Smooth muscle cell of the brain vasculature (primary cell): ENCODE data around the gene FKBP10.

ENCODE experiments used
- DNase-seq: peaks from one replicate; pipeline ENCODE4 v3.0.0-alpha.2; 2012; ENCODE audit warnings: low read depth, low spot score

FKBP10 gene

DNA sequence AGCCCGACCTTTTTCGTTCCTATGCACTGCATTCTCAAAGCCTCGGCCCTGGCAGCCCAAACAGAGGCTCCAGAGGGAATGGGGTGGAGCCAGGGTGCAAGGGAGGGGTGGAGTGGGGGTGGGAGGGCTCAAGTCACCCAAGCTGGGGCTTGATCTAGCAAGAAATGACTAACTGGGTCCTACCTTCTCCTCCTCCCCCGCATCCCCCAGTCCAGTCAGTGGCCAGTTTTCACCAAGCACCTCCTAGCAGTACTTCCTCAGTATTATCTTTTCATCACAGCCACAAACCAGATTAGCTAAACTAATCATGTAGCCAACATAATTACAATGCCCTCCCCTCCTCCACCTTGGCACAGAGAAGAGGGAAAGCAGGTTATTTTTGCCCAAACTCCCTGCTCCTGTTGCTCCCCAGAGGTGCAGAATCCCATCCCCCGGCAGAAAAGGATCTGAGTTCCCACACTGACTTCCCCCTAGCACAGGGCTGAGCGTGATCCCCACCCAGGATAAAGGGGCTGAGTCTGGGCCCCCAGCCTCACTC, 28.5 kb upstream of the FKBP10 start:
- DNase-seq: no peak

DNA sequence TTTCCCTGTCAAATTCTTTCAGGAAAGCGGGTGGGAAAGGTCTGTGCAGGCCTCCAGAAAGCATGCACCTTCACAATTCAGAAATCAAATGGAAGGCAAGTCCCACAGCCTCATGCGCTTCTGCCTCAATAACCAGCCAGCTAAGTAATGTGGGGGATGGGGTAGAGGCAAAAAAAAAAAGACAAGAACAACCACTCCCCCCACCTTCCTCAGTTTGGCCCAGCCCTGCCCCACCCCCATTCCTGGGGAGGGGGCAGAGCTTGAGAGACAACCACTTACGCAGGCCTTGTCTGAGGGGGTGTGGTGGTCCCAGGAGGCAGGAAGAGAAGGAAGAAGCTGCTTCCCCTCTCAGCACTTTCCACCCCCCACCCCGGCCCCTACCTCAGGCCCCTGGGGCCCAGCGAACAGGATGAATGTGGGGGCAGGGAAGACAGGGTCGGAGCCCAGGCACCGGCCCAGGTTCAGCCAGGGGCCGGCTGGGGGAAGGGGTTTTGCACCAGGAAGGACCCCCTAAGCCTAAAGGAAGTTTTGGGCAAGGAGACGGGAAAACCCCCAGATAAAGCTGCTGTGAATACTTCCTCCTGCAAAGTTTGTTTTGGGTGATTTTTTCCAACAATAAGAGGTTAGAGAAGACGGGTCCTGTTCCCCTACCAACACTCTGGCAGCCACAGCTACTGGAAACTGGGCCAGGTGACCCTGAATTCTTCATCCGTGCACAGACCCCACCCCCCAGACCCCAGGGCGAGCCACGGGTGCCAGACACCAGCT, 27.5 kb upstream of the FKBP10 start:
- DNase-seq: no peak

DNA sequence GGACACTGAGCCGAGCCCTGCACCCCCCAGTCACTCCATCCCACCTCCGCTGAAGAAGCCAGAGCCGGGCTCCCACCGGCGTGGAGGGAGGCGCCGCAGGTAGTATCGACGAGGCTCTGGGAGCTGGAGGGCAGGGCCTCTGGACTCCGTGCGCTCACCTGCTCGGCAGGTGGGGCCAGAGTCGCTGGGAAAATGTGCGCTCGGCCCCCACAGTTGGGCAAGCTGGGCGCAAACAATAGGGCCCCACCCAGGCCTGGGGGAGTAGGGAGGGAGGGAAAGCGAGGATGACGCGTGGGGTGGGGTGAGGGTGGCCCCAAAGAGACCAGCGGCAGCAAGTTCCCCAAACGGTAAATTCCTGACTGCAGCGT, 27.0 kb upstream of the FKBP10 start:
- DNase-seq: no peak

DNA sequence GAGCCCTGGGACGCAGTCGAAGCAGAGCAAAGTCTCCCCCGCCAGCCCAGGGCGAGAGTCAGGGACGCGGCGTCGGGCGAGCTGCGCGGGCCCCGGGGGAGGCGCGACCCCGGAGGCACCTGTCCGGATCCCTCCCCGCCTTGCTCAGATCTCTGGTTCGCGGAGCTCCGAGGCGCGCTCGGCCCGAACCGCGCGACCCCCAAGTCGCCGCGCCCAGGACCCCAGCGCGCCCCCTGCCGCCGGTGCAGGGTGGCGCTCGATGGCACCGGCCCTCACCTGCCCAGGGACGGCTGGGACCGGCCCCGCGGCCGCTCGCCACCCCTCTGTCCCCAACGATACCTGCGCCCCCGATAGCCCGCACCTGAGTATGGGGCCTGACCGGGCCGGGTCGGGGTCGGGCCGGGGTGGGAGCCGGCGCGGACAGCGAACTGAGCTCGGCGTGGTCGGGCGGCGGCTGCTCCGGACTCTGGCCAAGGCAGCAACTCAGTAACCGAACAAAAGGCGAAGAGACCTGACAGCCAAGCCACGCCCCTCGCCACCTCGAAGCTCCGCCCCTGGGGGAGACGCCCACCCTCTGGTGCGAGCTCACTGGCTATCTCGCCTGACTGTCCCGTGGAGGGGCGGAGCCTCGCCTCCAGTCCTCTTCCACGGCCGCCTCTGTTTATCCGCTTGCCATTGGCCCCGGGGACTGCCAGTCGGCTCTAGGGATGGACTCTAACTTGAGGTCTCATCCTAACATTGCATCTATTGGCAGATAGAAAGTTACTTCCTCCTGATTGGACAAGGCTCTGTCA, 26.4 kb upstream of the FKBP10 start, which contains the start of gene JUP:
Gene JUP, minus strand, starts transcription at position 485 of the 794 bp plus-strand sequence. CDS start 14,857 bp downstream, outside the sequence.
- peak; percentile 98 for DNase-seq

DNA sequence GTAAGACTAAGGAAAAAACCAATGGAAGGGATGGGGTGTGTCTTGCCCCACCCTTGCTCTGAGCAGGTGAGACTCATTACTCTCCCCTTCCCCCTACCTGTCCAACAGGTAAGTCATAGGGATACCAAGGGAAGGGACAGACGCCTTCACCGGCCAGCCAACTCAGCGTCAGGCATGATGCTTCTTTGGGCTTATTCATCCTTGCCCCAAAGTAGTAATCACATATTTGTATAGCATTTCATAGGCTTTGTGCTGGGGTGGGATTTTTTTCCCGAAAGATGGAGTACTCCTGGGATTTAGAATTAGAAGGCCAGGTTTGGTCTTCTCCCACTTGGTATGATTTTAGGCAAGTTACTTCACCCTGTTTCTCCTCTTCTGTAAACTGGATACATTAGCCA, 25.8 kb upstream of the FKBP10 start:
- DNase-seq: no peak

DNA sequence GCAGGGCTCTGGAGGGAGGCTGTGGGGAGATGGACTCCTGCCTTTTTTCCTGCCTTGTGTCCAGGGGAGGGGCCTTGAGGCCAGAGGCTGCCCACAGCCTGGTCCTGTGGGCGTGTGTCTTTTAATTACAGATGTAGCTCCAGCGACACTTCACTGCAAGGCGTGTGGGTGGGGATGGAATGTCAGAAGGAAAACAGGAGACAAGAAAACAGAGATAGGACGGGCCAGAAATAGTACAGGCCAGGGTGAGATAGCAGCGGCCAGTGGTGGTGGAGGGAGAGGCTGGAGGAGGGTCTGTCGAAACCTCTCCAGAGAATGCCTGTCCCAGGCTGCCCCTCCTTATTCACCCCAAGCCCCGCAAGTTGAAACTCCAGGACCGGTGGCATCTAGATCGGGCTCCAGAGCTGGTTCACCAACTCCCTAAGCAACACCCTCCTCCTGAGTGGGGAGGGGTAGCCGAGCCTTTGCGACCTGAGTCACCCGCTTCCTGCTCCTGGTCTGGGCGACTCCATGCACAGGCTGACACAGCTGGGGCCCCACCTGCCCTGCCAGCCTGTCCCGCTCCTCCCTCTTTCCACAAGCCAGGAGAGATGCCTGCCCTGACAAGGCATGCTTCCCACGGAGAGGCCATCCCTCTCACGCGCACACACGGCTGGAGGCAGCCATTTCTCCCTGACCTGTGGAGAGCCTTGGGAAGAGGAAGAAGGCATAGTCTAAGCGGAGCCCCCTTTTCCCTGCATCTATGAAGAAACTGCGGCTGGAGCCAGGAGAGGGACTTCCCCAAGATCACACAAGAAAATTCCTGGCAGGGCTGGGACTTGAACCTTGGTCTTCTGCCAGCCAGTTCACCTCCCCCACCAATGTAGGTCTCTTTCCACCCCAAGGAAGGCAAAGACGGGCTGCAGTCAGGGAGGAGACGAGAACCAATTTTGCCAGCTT, 19.7 kb upstream of the FKBP10 start:
- DNase-seq: no peak

DNA sequence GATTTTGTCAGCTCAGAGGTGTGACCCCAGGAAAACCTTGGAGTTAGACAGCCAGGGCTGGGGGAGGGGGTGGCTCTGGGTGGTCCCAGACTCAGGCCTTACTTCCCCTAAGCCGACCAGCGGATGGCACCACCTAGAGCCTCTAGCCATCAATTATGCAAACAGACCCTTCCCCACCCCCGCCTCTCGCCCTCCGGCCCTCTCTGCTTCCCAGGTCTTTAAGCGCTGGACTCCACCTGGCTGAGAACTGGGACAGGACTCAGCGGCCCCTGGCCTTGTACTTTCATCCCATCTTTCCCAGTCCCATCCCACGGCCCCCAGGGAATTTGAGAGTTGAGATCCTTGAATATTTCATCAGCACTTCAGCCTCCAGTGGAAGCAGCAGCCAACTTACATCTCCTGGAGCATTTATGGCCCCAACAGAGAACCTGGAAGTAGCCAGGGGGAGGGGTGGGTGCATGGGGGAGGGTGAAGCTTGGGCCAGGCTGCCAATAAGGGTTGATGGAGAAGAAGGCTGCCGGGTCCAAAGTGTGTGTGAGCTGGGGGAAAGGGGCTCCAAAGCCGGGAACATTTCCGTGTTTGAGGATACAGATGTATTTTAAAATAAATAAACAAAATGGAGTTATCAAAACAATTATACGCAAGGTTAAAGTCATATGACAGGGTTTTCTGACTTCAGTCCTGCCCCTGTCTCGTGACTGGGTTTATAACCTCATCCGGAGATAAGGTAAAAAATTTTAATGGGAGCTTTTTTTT, 18.8 kb upstream of the FKBP10 start:
- DNase-seq: no peak

DNA sequence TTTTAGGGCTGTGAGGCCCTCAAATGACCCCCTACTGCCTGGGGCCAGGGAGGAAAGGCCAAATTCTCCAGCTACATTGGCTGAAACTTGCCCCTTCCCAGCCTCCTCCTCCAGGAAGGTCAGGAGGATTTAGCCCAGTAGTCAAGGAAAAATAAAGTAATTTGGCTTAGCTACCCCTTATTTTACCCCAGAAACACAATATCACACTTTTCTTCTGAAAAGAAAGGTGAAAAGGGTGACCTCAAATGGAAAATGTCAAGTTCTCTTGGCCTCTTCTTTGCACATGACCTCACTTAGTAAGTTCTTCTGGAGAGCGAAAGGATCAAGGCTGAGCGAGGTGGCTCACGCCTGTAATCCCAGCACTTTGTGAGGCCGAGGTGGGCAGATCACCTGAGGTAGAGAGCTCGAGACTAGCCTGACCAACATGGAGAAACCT, 18.2 kb upstream of the FKBP10 start:
- DNase-seq: no peak

DNA sequence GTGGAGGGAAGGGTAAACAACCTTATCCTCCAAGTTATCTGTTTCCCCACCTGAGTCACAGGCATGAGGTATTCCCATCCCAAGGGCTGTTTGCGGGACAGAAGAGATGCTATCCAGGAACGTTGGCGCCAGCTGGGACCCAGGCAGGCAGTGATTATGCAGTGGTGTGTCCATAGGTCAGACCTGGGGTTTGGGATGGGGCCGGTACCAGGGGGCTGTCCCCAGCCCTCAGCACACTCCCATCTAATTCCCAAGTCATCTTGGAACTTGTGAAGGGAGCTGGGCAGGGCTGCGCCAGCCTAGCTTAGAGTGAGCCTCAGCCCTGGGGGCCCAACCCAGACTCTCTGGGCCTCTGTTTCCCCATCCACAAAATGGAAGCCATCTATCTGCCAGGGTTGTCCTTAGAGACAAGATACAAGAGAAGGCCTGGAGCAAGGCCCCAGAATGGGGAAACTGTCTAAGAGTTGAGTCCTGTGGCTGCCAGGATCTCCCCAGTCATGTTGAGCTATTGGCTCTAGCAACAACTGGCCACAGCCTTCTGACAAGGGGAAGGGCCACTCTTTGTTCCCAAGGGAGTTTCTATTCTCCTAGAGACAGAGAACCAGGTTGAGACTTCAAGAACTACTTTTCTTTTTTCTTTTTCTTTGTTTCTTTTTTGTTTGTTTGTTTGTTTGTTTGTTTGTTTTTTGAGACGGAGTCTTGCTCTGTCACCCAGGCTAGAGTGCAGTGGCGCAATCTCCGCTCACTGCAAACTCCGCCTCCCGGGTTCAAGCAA, 16.5 kb upstream of the FKBP10 start:
- no peak for DNase-seq

DNA sequence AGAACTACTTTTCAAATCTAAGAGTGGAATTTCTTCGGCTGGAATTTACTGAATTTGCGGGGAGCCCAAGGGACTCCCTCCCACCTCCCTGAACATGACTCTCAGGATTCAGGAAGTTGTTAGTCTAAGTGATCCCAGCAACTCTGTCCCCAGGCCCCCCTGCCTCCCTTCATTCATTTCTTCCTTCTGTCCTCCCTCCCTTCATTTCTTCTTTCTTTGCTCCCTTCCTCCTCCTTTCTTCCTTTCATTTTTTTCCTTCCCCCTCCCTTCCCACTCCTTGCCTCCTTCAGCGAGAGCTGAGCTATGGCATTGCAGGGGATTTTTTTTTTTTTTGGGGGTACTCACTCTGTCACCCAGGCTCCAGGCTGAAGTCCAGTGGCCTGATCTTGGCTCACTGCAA, 15.4 kb upstream of the FKBP10 start:
- DNase-seq: no peak

DNA sequence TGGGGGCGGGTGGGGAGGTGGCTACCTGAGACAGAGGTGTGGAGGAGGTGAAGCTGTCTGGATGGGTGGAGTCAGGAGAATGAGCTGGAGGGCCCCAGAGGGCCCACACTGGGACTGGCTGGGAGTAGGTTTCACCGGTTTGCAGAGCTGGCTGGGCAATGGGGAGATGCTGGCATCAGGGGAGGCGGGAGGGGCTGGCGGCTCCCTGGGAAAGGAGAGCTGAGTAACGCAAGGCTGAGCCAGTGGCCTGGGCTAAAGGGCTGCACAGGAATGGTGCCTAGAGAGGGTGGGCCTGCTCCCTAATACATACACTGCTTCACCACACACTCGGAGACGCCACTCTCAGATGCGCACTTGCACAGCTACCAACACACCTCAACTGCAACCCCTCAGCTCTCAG, 13.4 kb upstream of the FKBP10 start:
- no peak for DNase-seq

DNA sequence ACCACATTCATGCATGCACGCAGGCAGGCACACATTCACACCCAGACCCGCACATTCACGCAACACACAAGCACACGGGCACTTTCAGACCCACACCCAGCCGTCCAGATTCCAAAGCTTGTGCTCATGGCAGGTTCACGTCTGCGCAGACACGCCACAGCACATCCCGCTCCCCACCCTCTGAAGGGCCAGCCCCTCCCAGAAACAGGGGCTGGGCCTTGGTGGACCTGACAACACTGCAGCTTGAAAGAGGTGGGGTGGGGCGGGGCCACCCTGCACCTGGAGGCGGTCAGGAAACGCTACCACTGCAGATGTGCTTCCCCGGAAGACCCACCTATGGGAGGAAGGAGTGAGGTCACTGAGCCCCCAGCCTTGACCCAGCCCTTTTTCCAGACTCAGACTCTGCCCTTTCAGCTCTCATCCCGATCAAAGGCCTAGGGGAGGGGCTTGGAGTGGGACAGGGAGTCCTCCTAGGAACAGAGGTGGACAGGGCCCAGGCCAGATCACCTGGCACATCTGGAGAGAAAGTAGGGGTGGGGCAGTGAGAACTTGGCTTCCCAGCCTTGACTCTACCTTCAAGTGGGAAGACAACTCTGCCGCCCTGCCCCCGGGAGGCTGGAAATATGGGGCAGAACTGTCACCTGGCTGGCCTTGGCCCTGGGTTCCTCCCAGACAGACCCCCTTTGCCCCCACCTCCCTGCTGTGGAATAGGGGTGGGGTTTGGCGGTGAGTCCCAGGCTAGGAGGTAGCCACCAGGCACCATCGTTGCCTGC, 12.0 kb upstream of the FKBP10 start:
- DNase-seq: no peak

DNA sequence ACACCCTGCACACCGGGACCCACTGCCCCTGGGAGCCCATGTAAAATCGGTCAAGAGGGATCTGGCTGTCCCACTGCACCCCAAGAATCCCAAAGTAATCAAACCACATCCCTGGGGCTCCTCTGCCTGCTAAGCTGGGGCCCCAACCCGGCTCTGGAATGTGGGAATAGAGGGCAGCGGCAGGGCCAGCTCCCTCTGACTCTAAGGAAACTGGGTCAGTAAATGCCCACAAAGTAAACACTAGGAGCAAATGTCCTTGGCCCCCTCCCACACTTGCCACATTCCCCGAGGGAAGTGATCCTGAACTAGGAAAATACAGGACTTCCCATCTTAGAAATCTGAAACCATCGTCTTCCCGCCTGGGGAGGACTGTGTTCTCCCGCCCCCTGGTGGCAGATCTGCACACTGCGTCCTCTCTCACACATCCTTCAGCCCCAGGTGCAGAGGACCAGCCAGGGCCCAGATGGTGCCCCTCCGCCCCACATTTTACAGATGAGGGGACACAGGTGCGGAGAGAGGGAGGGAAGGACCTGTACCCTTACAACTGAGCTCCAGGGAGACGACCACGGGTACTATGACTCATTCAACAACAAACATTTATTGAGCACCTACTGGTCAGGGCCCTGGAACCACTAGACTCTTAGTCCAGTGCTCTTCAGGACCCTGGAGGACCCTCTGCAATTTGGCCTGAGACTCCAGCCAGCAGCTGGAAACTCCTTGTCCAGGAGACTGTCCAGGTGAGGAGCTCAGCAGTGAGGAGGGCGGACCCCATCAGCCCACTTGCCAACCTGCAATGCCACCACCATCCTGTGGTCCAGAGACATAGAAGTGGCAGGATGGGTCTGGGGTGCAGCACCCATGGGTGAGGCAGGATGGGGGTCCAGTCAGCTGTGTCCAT, 11.2 kb upstream of the FKBP10 start:
- DNase-seq: peak; percentile 57

DNA sequence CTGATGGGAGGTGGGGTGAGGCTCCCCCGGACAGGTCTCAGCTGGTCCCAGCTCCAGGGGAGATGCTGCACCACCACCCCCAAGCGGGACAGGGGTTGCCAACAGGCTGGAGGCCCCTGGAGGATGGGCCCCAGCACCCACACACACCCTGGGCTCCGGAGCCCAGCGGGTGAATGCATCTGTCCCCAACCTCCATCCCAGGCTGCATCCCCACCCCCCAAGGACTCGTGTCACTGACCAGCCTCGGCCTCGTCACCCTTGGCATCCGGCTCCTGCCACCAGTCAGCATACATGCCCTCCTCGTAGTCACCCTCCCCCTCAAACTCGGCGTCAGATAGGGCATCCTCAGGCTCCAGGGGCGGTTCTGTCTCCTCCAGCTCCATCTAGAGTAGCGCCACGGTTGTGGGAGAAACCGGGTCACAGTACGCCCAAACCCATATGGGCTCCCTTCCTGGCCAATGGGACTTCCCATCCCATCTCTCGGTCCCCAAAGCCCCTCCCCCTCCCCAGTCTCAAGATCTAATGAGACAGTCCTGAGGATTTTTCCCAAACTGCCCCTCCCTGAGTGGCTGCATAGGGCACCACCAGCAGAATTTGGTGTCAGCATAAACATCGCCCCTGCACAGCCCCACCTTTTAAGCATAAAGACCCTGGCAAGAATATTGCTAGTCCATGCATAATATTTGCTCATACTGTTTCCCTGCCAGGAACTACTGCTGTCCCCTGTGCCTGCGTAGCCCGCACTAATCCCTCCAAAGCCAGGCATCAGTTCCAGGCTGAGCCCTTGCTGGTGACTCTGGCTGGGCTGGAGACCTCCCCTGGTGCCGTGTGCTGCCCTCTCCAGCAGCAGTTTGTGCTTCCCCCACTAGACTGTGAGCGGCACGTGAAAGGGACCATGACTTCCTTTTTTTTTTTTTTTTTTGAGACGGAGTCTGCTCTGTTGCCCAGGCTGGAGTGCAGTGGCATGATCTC, 9.5 kb upstream of the FKBP10 start:
- DNase-seq: no peak

DNA sequence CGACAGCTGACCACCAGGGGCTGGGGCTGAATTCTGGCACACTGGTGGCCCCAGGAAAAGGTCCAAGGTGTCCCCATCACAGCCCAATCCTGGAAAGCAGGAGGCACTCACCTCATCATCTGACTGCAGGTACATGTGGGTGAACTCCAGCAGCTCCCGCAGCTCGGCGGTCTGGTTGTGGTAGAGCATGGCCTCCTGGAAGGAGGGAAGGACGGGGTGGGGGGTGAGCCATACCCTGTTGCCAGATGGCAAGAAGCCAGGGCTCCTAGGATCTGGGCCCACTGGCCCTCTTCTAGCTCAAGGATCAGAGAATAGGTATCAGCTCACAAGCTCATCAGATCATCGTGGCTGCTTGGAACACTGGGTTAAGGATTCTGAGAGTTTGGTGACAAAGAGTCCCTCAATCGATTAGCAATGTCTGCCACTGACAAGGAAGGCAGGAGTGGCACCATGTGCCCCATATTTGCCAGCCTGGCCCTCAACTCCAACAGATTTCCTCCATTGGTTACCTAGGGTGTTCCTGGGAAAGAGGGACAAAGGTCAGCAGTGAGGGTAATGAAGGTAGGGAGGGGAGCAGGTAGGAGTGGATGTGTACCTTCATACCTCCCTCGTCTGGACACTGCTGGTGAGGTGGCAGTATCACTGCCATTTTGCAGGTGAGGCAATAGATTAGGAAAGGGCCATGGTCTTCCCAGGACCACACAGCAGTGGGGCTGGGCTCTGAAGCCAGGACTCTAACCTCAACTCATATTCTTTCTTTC, 5.9 kb upstream of the FKBP10 start:
- no peak for DNase-seq
